Mesodermal cell (in vitro differentiated cells): ENCODE measurements around the gene CACNA1C.

Source experiments
- H3K27ac ChIP-seq: 2 replicates; pipeline ENCODE4 v1.7.0; 2013; ENCODE audit warnings: mild to moderate bottlenecking, low read depth, low read length, moderate library complexity; ENCODE audit not compliant: severe bottlenecking
- H3K36me3 ChIP-seq: 2 replicates; pipeline ENCODE4 v1.7.1; 2013; ENCODE audit warnings: mild to moderate bottlenecking, low read length, moderate library complexity; ENCODE audit not compliant: control insufficient read depth, insufficient read depth
- H3K4me1 ChIP-seq: one replicate; pipeline ENCODE4 v1.7.1; 2013; ENCODE audit warnings: mild to moderate bottlenecking, low read length; ENCODE audit not compliant: insufficient read depth, control insufficient read depth, poor library complexity, severe bottlenecking
- H3K4me3 ChIP-seq: 2 replicates; pipeline ENCODE4 v1.7.0; 2013; ENCODE audit warnings: low read length, control low read depth, mild to moderate bottlenecking; ENCODE audit not compliant: insufficient read depth, poor library complexity, severe bottlenecking; ENCODE audit errors: extremely low read depth
- H3K9me3 ChIP-seq: 2 replicates; pipeline ENCODE4 v1.7.1; 2013; ENCODE audit warnings: mild to moderate bottlenecking, low read length, moderate library complexity; ENCODE audit not compliant: control insufficient read depth
- WGBS, 2 experiments: methylation state at CpG; one replicate each; pipeline ENCODE4 v1.1.5; 2013; ENCODE audit warnings: missing lambda C conversion rate in 2 of 2; ENCODE audit not compliant: insufficient coverage in 2 of 2; 5-methylcytosine and 5-hydroxymethylcytosine counted together

Gene CACNA1C

GRCh38 chr12:2222691-2223090 lies 169.9 kb downstream of the CACNA1C start:
- H3K27ac ChIP-seq, result no peak overlapping the region
- H3K9me3 ChIP-seq, result no peaks in the 10 kb centered on the region
- H3K36me3 ChIP-seq, result no peaks in the 10 kb centered on the region
- H3K4me1 ChIP-seq, result no peaks in the 10 kb centered on the region
- 92 to 96% methylated on average over 1 to 2 of the region's 2 CpGs for WGBS, 2 experiments
- H3K4me3 ChIP-seq, result no peak overlapping the region

- no peaks in the 10 kb centered on the region for H3K4me1 ChIP-seq
- no peak overlapping the region for H3K4me3 ChIP-seq
- no peaks in the 10 kb centered on the region for H3K36me3 ChIP-seq
- WGBS, 2 experiments, result 100% methylated on average over 3 of the region's 4 CpGs; no CpG with 5 or more reads in 1 of the 2 experiments
- no peaks in the 10 kb centered on the region for H3K9me3 ChIP-seq
- no peak overlapping the region for H3K27ac ChIP-seq
Observed at GRCh38 chr12:2224961-2225360, 172.2 kb downstream of the CACNA1C start.

GRCh38 chr12:2225696-2226095 lies 172.9 kb downstream of the CACNA1C start:
- Histone ChIP-seq H3K4me3 (no peak overlapping the region), H3K36me3 (no peaks in the 10 kb centered on the region), H3K9me3 (no peaks in the 10 kb centered on the region), H3K27ac (no peak overlapping the region), H3K4me1 (no peaks in the 10 kb centered on the region)
- WGBS, 2 experiments, result 100% methylated on average over 1 of the region's 2 CpGs

- Histone ChIP-seq H3K4me1 (no peaks in the 10 kb centered on the region), H3K9me3 (no peaks in the 10 kb centered on the region), H3K4me3 (no peak overlapping the region), H3K27ac (no peak overlapping the region), H3K36me3 (no peaks in the 10 kb centered on the region)
- WGBS, 2 experiments, result 67 to 76% methylated on average over 7 of the region's 8 CpGs
Observed at GRCh38 chr12:2226641-2227040, 173.9 kb downstream of the CACNA1C start.

GRCh38 chr12:2227360-2227759 lies 174.6 kb downstream of the CACNA1C start:
- H3K27ac ChIP-seq, result no peak overlapping the region
- H3K36me3 ChIP-seq, result no peaks in the 10 kb centered on the region
- 83 to 100% methylated on average over 1 of the region's 1 CpG for WGBS, 2 experiments
- no peaks in the 10 kb centered on the region for H3K9me3 ChIP-seq
- H3K4me1 ChIP-seq, result no peaks in the 10 kb centered on the region
- H3K4me3 ChIP-seq, result no peak overlapping the region

GRCh38 chr12:2228535-2228934 lies 175.7 kb downstream of the CACNA1C start:
- no peaks in the 10 kb centered on the region for H3K9me3 ChIP-seq
- no peak overlapping the region for H3K4me3 ChIP-seq
- no peak overlapping the region for H3K27ac ChIP-seq
- H3K36me3 ChIP-seq, result no peaks in the 10 kb centered on the region
- H3K4me1 ChIP-seq, result no peaks in the 10 kb centered on the region

- H3K27ac ChIP-seq, result no peak overlapping the region
- no peaks in the 10 kb centered on the region for H3K9me3 ChIP-seq
- 95 to 96% methylated on average over 41 to 57 of the region's 61 CpGs for WGBS, 2 experiments
- no peaks in the 10 kb centered on the region for H3K4me1 ChIP-seq
- no peak overlapping the region for H3K4me3 ChIP-seq
- no peaks in the 10 kb centered on the region for H3K36me3 ChIP-seq
Observed at GRCh38 chr12:2229661-2230539, 177.1 kb downstream of the CACNA1C start.

- 100% methylated on average over 3 of the region's 7 CpGs for WGBS, 2 experiments
- Histone ChIP-seq H3K4me3 (no peak overlapping the region), H3K9me3 (no peaks in the 10 kb centered on the region), H3K27ac (no peak overlapping the region), H3K4me1 (no peaks in the 10 kb centered on the region), H3K36me3 (no peaks in the 10 kb centered on the region)
Observed at GRCh38 chr12:2231011-2231595, 178.3 kb downstream of the CACNA1C start.

- H3K27ac ChIP-seq, result no peak overlapping the region
- no peaks in the 10 kb centered on the region for H3K4me1 ChIP-seq
- H3K9me3 ChIP-seq, result no peaks in the 10 kb centered on the region
- 78% methylated on average over 1 of the region's 3 CpGs; no CpG with 5 or more reads in 1 of the 2 experiments for WGBS, 2 experiments
- no peaks in the 10 kb centered on the region for H3K36me3 ChIP-seq
- no peak overlapping the region for H3K4me3 ChIP-seq
Observed at GRCh38 chr12:2231956-2232355, 179.2 kb downstream of the CACNA1C start.

GRCh38 chr12:2233034-2233433 lies 180.2 kb downstream of the CACNA1C start:
- Histone ChIP-seq H3K9me3 (no peaks in the 10 kb centered on the region), H3K4me1 (no peaks in the 10 kb centered on the region), H3K4me3 (no peak overlapping the region), H3K27ac (no peak overlapping the region), H3K36me3 (no peaks in the 10 kb centered on the region)
- WGBS, 2 experiments, result 83% methylated on average over 1 of the region's 3 CpGs; no CpG with 5 or more reads in 1 of the 2 experiments

GRCh38 chr12:2234091-2234490 lies 181.3 kb downstream of the CACNA1C start:
- Histone ChIP-seq H3K27ac (no peak overlapping the region), H3K36me3 (no peaks in the 10 kb centered on the region), H3K4me1 (no peaks in the 10 kb centered on the region), H3K9me3 (no peaks in the 10 kb centered on the region), H3K4me3 (no peak overlapping the region)
- 94 to 95% methylated on average over 6 of the region's 6 CpGs for WGBS, 2 experiments
